ENCODE measurements around the gene COL26A1. TPM values are rescaled to one million over a fixed set of nuclear protein-coding genes. Genes with fewer than 3 reads are reported as not detected.
"Not testable (repeated sequence)": the region's sequence is repeated elsewhere in the genome, so short reads cannot be mapped to it uniquely, and the experiment has no call there.

Gene COL26A1
- total RNA-seq, 1 donor from 2014 or later, result not detected

GRCh38 chr7:101468546-101469275 is 106.0 kb downstream of the COL26A1 start:
- Mint-ChIP-seq H3K36me3 (ENCODE audit: low read depth) (no peaks in the 10 kb centered on the region), H3K9me3 (no peaks in the 10 kb centered on the region), H3K27me3 (peaks cover 1% of the 10 kb centered on the region), H3K4me3 (no peak overlapping the region), H3K27ac (no peak overlapping the region), H3K4me1 (peaks cover 10% of the 10 kb centered on the region)
- CTCF ChIA-PET, result no interaction called here
- TF ChIP-seq CTCF (IDR thresholded peaks at IDR 0.05), result no peak
- no peak for DNase-seq
- intact Hi-C loops (cut with micrococcal nuclease), result no loop called here
- POLR2A ChIA-PET, result interaction anchor here (0.6 kb wide), 1 partner anchor 10 kb away, joined by 6 read pairs; no protein-coding TSS in a partner anchor
- no peak for ATAC-seq (ENCODE audit: low read depth)

GRCh38 chr7:101470668-101471487 is 108.2 kb downstream of the COL26A1 start:
- H3K27me3 Mint-ChIP-seq, result no peaks in the 10 kb centered on the region
- no peak for ATAC-seq (ENCODE audit: low read depth)
- ChIA-PET CTCF (no interaction called here), POLR2A (interaction anchor here (0.5 kb wide), 1 partner anchor 30 kb away, joined by 5 read pairs; no protein-coding TSS in a partner anchor)
- no peak for DNase-seq
- TF ChIP-seq CTCF (IDR thresholded peaks at IDR 0.05), result no peak
- no peak overlapping the region for H3K4me3 Mint-ChIP-seq
- H3K4me1 Mint-ChIP-seq, result peaks cover 1% of the 10 kb centered on the region
- intact Hi-C loops (cut with micrococcal nuclease), result no loop called here
- no peaks in the 10 kb centered on the region for H3K9me3 Mint-ChIP-seq
- no peaks in the 10 kb centered on the region for H3K36me3 Mint-ChIP-seq (ENCODE audit: low read depth)
- no peak overlapping the region for H3K27ac Mint-ChIP-seq

DNA sequence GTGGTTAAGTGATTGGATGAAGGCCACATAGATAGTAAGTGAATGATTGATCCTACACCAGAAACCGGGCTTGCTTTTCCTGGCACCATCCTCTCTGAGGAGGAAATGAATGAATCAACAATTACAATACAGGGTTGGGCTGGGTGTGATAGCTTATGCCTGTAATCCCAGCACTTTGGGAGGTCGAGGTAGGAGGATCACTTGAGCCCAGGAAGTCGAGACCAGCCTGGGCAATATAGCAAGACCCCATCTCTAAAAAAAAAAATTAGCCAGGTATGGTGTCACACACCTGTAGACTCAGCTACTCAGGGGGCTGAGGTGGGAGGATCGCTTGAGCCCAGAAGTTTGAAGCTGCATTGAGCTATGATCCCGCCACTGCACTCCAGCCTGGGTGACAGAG is 111.5 kb downstream of the COL26A1 start:
- DNase-seq (no peak), ATAC-seq (ENCODE audit: low read depth) (no peak)
- no peaks in the 10 kb centered on the region for H3K27me3 Mint-ChIP-seq
- intact Hi-C loops (cut with micrococcal nuclease), result no loop called here
- POLR2A ChIA-PET, result no interaction called here
- no peaks in the 10 kb centered on the region for H3K4me1 Mint-ChIP-seq
- no peak overlapping the region for H3K27ac Mint-ChIP-seq
- CTCF ChIA-PET, result no interaction called here
- H3K9me3 Mint-ChIP-seq, result peaks cover 5% of the 10 kb centered on the region
- no peak for TF ChIP-seq CTCF (IDR thresholded peaks at IDR 0.05)
- no peak overlapping the region for H3K4me3 Mint-ChIP-seq
- no peaks in the 10 kb centered on the region for H3K36me3 Mint-ChIP-seq (ENCODE audit: low read depth)

- H3K4me3 Mint-ChIP-seq; DNase-seq; H3K27me3 Mint-ChIP-seq; CTCF ChIA-PET; H3K27ac Mint-ChIP-seq; intact Hi-C loops (cut with micrococcal nuclease); H3K36me3 Mint-ChIP-seq (ENCODE audit: low read depth); H3K4me1 Mint-ChIP-seq; POLR2A ChIA-PET; ATAC-seq (ENCODE audit: low read depth): not testable (repeated sequence)
- peaks cover 18% of the 10 kb centered on the region for H3K9me3 Mint-ChIP-seq
Observed at GRCh38 chr7:101475691-101476090, 113.0 kb downstream of the COL26A1 start.

GRCh38 chr7:101479217-101479616 is 116.5 kb downstream of the COL26A1 start:
- intact Hi-C loops (cut with micrococcal nuclease), result no loop called here
- ATAC-seq (ENCODE audit: low read depth), result no peak
- no peaks in the 10 kb centered on the region for H3K4me1 Mint-ChIP-seq
- CTCF ChIA-PET, result no interaction called here
- no peak overlapping the region for H3K4me3 Mint-ChIP-seq
- H3K27ac Mint-ChIP-seq, result no peak overlapping the region
- no peak for TF ChIP-seq CTCF (IDR thresholded peaks at IDR 0.05)
- H3K36me3 Mint-ChIP-seq (ENCODE audit: low read depth), result peaks cover 1% of the 10 kb centered on the region
- POLR2A ChIA-PET, result no interaction called here
- DNase-seq, result no peak
- peaks cover 5% of the 10 kb centered on the region for H3K27me3 Mint-ChIP-seq
- H3K9me3 Mint-ChIP-seq, result peaks cover 22% of the 10 kb centered on the region

DNA sequence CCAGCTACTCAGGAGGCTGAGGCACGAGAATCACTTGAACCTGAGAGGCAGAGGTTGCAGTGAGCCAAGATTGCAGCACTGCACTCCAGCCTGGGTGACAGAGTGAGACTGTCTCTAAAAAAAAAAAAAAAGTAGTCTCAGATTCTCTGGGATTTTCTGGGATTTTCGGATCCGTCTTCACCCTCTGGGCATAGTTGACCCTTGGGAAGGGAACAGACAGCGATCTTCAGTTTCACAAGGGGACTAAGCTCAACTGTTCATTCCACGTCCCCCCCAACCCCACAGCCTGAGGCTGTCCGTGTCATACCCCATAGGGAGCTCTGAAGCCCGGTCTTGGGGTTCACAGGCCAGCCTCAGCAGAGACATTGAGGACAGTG is 123.4 kb downstream of the COL26A1 start:
- CTCF ChIA-PET; H3K27ac Mint-ChIP-seq; POLR2A ChIA-PET; DNase-seq; H3K9me3 Mint-ChIP-seq; H3K4me1 Mint-ChIP-seq; ATAC-seq (ENCODE audit: low read depth); H3K36me3 Mint-ChIP-seq (ENCODE audit: low read depth); H3K4me3 Mint-ChIP-seq; intact Hi-C loops (cut with micrococcal nuclease): not testable (repeated sequence)
- H3K27me3 Mint-ChIP-seq, result peaks cover 14% of the 10 kb centered on the region

Measured in activated B cell treated with CpG ODN at 0.5 μM for 24 hours (primary cell).